HepG2 (cell line): ENCODE data around the gene OR52W1. TPM values are rescaled to one million over a fixed set of nuclear protein-coding genes. Genes with fewer than 3 reads are reported as not detected.

Experiments
- polyA plus RNA-seq, 8 experiments: library from polyadenylated mRNA; depleted of rRNA in 3 of 8; stranded (reverse) in 7 of 8; unstranded in 1 of 8; fragments of >200 nt; fragmentation: Illumina TruSeq in 4 of 8; extraction: Trizol in 4 of 8; gene quantifications; 2 replicates each; pipeline versions ENCODE4 v1.2.1 to v1.2.3, GENCODE V29; 2011 to 2016; ENCODE audit warnings: low read depth in 4 of 8, missing spikeins in 1 of 8, mixed read lengths in 1 of 8; ENCODE audit not compliant: insufficient read depth in 1 of 8
- total RNA-seq, 5 experiments: library from RNA; depleted of rRNA; stranded (reverse); fragments of >200 nt; fragmentation: Illumina TruSeq; extraction: Trizol; gene quantifications; 2 replicates each; pipeline ENCODE4 v1.2.3, GENCODE V29; 2016; ENCODE audit warnings: low read depth in 1 of 5

OR52W1 gene
- total and polyA plus RNA-seq, 2 of the 13 experiments (the other 11 are each of a cell fraction or from before 2014, with no cell fraction given), result not detected

Other genes starting within 250 kb of the OR52W1 start
- gene OR56A5, start 230.7 kb upstream of the OR52W1 start, total RNA-seq (2016; rRNA removed; fragmentation: Illumina TruSeq; extraction: Trizol), result not detected in 2 replicates
- gene OR56A5, start 230.7 kb upstream of the OR52W1 start, polyA plus RNA-seq (2011; rRNA removed), result not detected in 2 replicates
- gene OR52L1, start 212.2 kb upstream of the OR52W1 start, total RNA-seq (2016; rRNA removed; fragmentation: Illumina TruSeq; extraction: Trizol), result not detected in 2 replicates
- not detected in 2 replicates for gene OR52L1, start 212.2 kb upstream of the OR52W1 start, polyA plus RNA-seq (2011; rRNA removed)
- not detected in 2 replicates for gene OR56A4, start 192.3 kb upstream of the OR52W1 start, total RNA-seq (2016; rRNA removed; fragmentation: Illumina TruSeq; extraction: Trizol)
- not detected in 2 replicates for gene OR56A4, start 192.3 kb upstream of the OR52W1 start, polyA plus RNA-seq (2011; rRNA removed)
- not detected in 2 replicates for gene OR56A1, start 168.5 kb upstream of the OR52W1 start, total RNA-seq (2016; rRNA removed; fragmentation: Illumina TruSeq; extraction: Trizol)
- gene OR56A1, start 168.5 kb upstream of the OR52W1 start, polyA plus RNA-seq (2011; rRNA removed), result not detected in 2 replicates
- not detected in 2 replicates for gene OR56B4, start 91.5 kb upstream of the OR52W1 start, total RNA-seq (2016; rRNA removed; fragmentation: Illumina TruSeq; extraction: Trizol)
- not detected in 2 replicates for gene OR56B4, start 91.5 kb upstream of the OR52W1 start, polyA plus RNA-seq (2011; rRNA removed)
- not detected in 2 replicates for gene OR52B2, start 28.9 kb upstream of the OR52W1 start, total RNA-seq (2016; rRNA removed; fragmentation: Illumina TruSeq; extraction: Trizol)
- gene OR52B2, start 28.9 kb upstream of the OR52W1 start, polyA plus RNA-seq (2011; rRNA removed), result not detected in 2 replicates
- gene C11orf42, start 6.3 kb downstream of the OR52W1 start, total RNA-seq (2016; rRNA removed; fragmentation: Illumina TruSeq; extraction: Trizol), result not detected in 2 replicates
- gene C11orf42, start 6.3 kb downstream of the OR52W1 start, polyA plus RNA-seq (2011; rRNA removed), result not detected in 2 replicates
- 10.8 and 14.1 TPM in 2 replicates for gene FHIP1B, start 35.4 kb downstream of the OR52W1 start, total RNA-seq (2016; rRNA removed; fragmentation: Illumina TruSeq; extraction: Trizol)
- 18.6 and 19.8 TPM in 2 replicates for gene FHIP1B, start 35.4 kb downstream of the OR52W1 start, polyA plus RNA-seq (2011; rRNA removed)
- not detected in 2 replicates for gene CNGA4, start 39.9 kb downstream of the OR52W1 start, total RNA-seq (2016; rRNA removed; fragmentation: Illumina TruSeq; extraction: Trizol)
- 0.03 and 0.07 TPM in 2 replicates for gene CNGA4, start 39.9 kb downstream of the OR52W1 start, polyA plus RNA-seq (2011; rRNA removed)
- gene CCKBR, start 60.6 kb downstream of the OR52W1 start, total RNA-seq (2016; rRNA removed; fragmentation: Illumina TruSeq; extraction: Trizol), result not detected in 2 replicates
- gene CCKBR, start 60.6 kb downstream of the OR52W1 start, polyA plus RNA-seq (2011; rRNA removed), result not detected in 2 replicates
- not detected in 2 replicates for gene CAVIN3, start 121.3 kb downstream of the OR52W1 start, total RNA-seq (2016; rRNA removed; fragmentation: Illumina TruSeq; extraction: Trizol)
- gene CAVIN3, start 121.3 kb downstream of the OR52W1 start, polyA plus RNA-seq (2011; rRNA removed), result not detected in 2 replicates
- 5.3 and 8.4 TPM in 2 replicates for gene SMPD1, start 191.2 kb downstream of the OR52W1 start, total RNA-seq (2016; rRNA removed; fragmentation: Illumina TruSeq; extraction: Trizol)
- 6.3 and 9.2 TPM in 2 replicates for gene SMPD1, start 191.2 kb downstream of the OR52W1 start, polyA plus RNA-seq (2011; rRNA removed)
- 2.4 and 3.5 TPM in 2 replicates for gene APBB1, start 219.9 kb downstream of the OR52W1 start, total RNA-seq (2016; rRNA removed; fragmentation: Illumina TruSeq; extraction: Trizol)
- gene APBB1, start 219.9 kb downstream of the OR52W1 start, polyA plus RNA-seq (2011; rRNA removed), result 1.7 and 2.4 TPM in 2 replicates
- 29.6 and 57.4 TPM in 2 replicates for gene HPX, start 241.8 kb downstream of the OR52W1 start, total RNA-seq (2016; rRNA removed; fragmentation: Illumina TruSeq; extraction: Trizol)
- 6.2 and 9.2 TPM in 2 replicates for gene HPX, start 241.8 kb downstream of the OR52W1 start, polyA plus RNA-seq (2011; rRNA removed)